GM18868 (cell line): ENCODE data around the gene ARHGEF26.
A peak's percentile ranks its signal among the peaks of the same experiment; 100 is the strongest.

ENCODE experiments used
- ATAC-seq: cut with Tn5 transposase; IDR thresholded peaks from one replicate; pipeline ENCODE4 v1.9.1; 2021; ENCODE audit warnings: mild to moderate bottlenecking, moderate library complexity; ENCODE audit not compliant: unreplicated experiment

ARHGEF26 gene

DNA sequence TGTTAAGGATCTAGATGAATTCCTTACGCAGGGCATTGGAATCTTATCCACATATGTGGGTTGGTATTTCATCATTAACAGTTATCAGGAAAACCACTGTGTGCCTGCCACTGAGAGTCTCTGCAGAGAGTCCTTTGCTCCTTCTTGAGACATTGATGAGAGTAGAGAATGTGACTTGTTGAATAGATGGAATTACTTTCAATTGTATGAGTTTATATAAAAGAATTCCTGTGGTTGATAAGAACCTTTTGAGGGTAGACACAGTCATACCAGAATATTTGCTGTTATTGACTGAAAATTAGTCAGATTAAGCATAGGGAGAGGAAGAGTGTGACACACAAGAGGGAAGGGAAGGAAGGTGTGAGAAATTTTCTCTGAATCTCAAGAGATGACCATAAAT lies 30.8 kb downstream of the ARHGEF26 start:
- no peak for ATAC-seq

DNA sequence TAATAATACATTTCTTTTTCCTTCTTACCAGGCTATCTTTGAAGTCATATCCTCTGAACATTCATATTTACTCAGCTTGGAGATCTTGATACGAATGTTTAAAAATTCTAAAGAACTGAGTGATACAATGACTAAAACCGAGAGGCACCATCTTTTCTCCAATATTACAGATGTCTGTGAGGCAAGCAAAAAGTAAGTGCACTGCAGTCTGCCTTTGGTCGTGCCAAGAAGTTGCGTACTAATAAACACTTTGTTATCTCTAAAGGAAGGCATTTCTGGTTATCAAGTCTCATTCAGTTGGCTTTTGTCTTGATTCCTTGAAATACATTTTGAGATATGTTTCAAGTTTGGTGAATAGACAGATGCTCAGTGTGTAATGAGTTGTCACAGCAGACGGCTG lies 31.6 kb downstream of the ARHGEF26 start:
- ATAC-seq: no peak

DNA sequence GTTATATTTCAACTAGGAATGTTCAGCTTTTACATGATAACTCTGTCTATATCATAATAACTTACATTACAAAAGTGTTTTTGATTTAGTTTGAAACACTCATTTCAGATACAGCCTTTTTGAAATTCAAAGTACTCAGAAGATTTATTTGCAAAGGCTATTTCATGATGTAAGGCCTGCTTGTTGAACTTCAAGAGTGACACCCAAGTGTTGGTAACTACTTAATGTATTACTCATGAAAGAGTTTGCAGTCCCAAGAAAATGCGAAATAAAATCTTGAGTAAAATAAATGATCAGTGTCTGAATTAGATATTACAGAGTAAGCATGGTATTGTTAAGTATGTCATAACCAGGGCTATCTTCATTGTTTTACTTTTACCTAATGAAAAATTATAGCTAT lies 35.3 kb downstream of the ARHGEF26 start:
- ATAC-seq: no peak

DNA sequence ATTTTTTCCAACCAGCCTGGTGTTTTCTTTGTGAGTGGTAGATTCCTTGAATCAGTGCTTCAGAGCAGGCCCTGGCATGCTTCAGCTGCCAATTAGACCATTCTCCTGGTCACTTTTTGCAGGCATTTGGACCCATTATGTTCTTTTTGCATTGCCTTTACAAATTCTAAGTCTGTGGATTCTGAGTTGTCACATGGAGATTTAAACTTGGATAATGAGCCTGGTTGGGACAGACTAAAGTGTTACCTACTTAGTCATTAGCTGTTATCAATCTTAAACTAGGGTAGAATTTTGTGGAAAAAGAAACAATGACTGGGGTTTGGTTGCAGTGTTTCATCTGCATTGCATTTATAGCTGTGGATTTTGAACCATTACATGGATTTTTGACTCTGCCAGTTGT lies 40.6 kb downstream of the ARHGEF26 start:
- no peak for ATAC-seq

DNA sequence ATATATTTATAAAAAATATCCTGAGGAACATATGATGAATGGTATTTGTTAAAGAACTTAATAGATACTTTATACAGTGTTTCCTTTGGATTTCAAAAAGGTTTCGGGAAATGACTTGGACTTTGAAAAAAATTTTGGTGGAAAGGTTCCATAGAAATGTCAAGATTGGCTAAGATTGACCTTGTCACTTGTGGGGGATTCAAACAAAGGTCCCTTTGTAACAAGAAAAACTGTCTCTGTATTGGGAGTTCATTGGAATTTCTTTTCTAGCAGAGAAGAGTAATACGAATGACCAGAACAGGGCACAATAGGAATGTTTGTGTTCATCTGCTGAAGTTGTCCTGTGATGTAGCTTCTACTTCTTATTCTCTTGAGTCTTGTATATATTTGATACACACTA lies 43.2 kb downstream of the ARHGEF26 start:
- ATAC-seq: no peak

GRCh38 chr3:154168998-154169795 lies 48.0 kb downstream of the ARHGEF26 start:
- peak; percentile 63 for ATAC-seq

DNA sequence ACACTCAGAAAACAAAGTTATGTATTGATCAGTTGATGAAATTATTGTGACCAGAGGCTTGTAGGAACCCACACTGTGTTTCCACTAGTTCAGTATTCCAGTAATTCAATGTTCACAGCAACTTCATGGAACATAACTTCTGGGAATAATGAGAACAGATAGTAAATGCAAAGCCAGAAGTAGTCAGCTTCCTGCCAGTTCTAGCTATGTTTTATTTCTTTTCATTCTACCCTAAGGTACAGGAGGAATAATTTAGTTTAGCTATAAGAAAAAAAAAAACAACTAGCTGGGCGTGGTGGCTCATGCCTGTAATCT lies 48.6 kb downstream of the ARHGEF26 start:
- no peak for ATAC-seq

DNA sequence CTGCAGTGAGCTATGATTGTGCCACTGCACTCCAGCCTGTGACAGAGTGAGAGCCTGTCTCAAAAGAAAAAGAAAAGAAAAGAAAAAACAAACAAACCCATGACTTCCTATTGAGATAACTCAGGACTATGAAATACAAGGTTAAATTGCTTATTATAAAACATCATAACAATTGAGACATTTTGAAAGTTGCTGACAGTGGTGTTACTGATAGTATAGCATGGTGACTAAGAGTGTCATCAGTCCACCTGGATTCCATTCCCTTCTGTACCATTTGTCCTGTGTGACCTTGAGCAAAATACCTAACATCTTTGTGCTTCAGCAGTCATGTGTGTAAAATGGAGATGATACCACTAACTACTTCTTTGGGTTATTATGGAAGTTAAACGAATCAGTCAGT lies 49.1 kb downstream of the ARHGEF26 start:
- no peak for ATAC-seq

GRCh38 chr3:154175041-154175440 lies 53.9 kb downstream of the ARHGEF26 start:
- no peak for ATAC-seq

DNA sequence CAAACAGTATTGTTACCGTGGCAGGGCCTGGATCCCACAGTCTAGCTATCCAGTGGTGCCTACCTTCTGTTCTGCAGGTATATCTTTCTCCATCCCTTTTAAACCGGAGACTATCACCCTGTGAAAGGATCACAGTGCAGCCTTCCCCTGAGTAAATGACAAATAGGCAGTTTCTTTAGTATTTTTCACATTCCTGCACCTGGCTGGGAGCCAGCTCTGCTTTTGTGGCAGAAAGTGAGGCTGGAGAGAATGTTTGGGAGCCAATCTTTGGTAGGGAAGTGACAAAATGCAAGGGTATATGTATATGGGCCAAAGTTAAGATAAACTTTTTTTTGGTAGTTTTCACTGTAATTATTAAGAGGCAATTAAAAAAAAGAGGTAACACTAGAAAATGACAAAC lies 54.8 kb downstream of the ARHGEF26 start:
- ATAC-seq: no peak

DNA sequence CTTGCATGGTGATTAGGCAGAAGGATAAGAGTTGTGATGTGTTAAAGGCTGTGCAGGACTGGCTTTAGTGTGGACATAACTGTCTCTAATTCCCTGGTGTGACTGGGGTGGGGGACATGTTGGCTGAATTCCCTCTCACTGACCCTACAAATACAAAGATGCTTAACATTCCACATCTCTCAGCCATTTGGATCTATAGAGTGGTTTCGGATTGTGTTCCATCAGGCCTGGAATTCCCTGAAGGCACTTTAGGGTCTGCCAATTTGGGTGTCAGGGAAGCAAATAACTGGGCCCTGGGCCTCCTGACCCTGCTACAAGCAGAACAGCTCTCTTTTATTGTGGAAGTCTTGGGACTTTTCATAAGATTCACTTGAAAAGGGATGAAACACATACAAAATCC lies 56.2 kb downstream of the ARHGEF26 start:
- no peak for ATAC-seq

DNA sequence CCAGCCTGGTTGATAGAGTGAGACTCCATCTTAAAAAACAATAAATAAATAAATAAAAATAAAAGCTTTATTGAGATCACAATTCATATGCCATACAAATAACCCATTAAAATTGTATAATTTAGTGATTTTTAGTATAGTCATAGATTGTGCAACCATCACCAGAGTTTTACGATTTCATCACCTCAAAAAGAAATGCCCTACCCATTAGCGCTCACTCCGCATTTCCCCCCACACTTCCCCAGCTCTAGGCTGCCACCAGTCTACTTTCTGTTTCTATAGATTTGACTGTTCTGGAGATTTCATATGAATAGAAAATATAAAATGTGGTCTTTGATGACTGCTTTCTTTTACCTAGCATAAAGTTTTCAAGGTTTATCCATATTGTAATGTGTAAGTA lies 57.0 kb downstream of the ARHGEF26 start:
- no peak for ATAC-seq

DNA sequence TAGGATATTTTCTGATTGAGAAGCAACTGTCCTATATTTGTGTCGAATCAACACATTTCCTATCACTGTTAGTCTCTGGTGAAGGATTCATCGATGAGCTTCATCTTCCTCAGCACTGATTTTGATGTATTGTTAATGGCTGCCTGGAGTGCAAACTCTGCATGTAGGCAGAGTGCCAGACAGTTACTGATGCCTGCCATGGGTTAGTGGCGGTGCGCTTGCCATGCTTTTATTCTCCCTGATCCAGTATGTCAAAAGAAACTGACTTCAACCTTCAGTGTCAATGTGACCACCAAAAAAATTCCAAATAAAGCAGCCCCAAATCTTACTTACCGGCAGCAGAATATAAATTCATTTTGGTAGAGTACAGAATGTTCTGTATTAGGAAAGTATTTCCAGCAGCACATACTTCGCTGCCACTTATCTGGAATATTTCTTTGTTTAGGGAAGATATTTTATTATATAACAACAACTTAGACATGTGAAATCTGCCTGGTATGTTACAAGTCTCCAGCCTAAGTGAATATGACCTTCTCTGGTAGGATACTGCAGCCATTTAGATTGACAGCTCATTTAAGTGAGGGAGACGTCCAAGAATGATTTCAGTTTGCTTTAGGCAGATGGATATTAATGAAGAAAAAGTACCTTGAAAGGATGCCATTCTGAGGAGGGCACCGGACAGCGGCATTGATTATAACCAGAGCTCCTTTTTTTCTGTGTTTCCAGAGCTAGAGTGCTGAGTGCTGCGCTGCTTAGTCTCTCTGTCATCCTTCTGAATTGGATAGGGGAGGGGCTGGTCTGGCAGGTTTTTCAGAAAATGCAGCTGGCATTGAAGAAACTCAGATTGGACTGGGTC lies 59.9 kb downstream of the ARHGEF26 start:
- no peak for ATAC-seq

DNA sequence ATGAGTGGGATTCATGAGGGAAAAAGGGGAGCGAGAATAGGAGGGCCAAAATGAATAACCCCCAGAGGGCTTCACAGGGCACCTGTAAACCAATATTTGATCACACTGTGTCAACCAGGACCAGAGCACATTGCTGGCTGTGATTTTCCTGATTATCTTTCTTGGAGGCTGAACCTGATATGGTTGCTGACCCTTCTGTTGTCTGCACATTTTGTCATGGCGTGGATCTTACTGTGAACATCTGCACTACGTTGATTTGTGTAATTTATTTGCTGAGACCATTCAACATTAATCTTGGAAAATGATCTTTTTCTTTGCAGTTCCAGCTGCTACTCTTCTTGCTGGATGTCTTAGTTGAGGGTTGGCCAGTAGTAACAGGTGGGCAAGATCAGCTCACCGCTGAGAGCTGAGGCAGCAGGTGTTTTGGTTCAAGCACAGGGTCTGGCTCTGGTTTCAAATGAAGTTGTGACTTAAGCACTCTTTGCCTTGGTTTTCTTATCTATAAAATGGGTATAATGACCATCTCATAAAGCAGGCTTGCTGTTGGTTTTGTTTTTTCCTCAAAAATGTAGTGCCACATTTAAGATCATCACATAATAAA lies 61.2 kb downstream of the ARHGEF26 start:
- no peak for ATAC-seq

DNA sequence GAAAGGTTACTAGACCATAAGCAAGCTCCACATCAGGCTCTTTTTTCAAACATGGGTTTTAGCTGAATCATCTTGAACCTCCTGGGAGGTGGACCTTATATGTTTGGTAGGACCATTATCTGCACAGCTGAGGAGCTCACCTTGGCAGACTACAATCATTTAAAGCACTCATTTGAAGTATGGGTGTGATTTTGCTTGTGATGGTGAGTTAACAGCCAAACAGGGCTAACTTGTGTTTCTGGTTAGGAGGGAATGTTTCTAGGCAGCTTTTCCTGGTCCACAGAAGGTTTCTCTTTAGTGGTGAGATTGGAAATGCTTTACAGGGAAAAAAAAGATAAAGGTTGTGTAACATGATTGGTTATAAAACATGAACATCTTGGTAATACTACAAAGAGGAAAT lies 61.8 kb downstream of the ARHGEF26 start:
- ATAC-seq: no peak

- no peak for ATAC-seq
Observed at GRCh38 chr3:154184582-154184981, 63.4 kb downstream of the ARHGEF26 start.

- no peak for ATAC-seq
Observed at GRCh38 chr3:154188437-154188836, 67.2 kb downstream of the ARHGEF26 start.

GRCh38 chr3:154188846-154189245 lies 67.7 kb downstream of the ARHGEF26 start:
- no peak for ATAC-seq

- no peak for ATAC-seq
Observed at GRCh38 chr3:154191520-154191919, 70.3 kb downstream of the ARHGEF26 start.

DNA sequence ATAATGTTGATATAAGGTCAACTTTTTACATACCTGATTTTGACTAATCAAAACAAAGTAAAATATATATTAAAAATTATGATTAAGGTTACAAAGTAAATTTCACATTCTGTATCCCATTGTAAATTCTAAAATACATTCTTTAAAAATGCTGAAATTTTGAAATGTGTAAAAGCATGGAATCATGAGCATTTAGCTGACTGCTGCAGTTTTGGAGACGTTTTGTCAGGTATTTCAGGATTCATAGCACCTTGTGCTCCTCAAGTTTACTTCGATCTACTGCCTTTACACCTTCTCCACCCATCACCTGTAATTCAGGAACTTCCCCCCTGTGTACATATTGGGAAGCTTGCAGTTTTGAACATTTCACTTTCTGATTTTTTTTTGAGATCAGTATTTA lies 71.0 kb downstream of the ARHGEF26 start:
- ATAC-seq: no peak

DNA sequence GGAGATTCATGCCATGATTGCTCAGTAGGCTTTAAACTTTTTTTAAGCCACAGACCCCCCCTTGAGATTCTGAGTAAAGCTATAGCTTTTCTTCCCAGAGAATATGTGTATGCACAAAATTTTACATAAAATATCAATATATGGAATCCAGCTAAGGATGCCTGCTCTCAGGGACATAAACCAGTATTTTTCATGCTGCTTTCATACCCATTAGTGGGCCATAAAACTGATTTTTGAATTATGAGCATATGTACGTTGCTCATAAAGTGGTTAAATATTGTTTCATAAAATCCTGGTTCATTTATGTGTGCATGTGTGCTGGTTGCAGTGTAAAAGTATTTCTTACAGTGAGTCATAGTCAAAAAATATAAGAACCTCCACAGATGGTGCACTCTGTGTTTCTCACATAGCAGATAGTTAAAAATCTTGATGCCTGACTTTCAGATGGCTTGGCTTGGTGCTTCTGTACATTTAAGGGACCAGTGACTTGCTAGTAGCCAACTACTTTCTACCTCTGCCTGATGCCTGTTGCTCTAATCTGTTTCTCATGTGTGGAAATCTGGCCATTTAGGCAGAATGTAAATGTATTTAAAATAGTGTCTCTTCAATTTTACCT lies 71.9 kb downstream of the ARHGEF26 start:
- no peak for ATAC-seq

DNA sequence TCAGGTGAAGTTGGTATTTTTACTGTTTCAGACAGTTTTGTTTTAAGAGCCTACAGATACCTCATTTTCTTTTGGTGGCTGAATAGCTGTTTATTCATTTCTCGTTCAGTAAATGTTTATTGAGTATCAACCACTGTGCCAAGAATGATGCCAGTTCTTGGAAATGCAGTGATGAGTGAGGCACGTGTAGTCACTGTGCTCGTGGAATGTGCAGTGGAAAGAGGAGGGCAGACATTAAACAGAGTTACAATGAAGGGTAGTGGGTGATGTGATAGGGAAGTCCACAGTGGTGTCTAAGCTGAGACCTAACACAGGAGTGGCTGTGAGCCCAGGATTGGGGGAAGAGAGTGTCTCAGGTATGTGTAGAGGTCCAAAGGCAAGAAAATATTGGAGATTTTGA lies 73.7 kb downstream of the ARHGEF26 start:
- no peak for ATAC-seq
